Astrocyte of the cerebellum (primary cell): Measurements from ENCODE around the gene VPS26C.

Experiments
- DNase-seq: peaks from one replicate; pipeline ENCODE4 v3.0.0-alpha.2; 2011; ENCODE audit warnings: low read depth
- H3K4me3 ChIP-seq: 2 replicates; pipeline ENCODE4 v1.5.1; 2011; ENCODE audit warnings: mild to moderate bottlenecking, low read depth, low read length, moderate library complexity
- CTCF ChIP-seq: IDR thresholded peaks from 2 replicates; pipeline ENCODE4 v1.5.1; 2012; ENCODE audit warnings: low read length, low read depth, moderate library complexity, mild to moderate bottlenecking; ENCODE audit errors: missing control alignments
- in situ Hi-C: cut with HindIII; loops from 2 replicates; pipeline ENCODE4 v1.10.0; 2017; ENCODE audit warnings: low sequenced_read_pairs

VPS26C gene

DNA sequence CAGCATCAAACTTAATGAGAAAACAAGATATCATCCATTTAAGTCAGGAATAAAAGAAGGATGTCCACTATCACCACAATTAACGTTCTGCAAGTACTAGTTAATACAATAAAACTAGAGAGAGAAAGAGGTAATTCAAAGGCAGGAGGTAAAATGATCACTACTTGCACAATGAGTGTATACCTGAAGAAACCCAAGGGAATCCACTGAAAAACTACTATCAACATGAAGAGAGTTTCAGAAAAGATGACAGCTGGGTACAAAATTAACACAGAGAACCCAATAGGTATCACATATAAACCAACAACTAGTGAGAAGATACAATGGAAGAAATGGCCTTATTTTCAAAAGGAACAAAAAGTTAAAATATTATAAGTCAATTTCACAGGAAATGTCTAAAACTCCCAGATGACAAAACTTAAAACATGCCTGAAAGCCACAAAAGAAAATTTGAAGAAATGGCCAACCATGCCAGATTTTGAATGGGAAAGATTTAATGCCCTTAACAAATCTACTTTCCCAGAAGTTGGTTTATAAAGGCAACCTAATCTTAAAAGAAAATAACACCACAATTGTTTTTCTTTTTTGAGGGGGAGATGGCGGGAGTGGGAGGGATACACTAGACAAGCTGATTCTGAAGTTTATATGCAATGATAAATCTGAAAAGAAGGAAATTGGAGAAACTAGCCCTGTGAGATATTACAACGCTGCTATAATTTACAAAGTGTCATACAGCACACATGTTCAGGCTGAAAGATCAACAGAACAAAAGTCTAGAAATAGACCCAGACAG lies 17.8 kb downstream of the VPS26C start:
- no peak for TF ChIP-seq CTCF

GRCh38 chr21:37248298-37248697 lies 18.8 kb downstream of the VPS26C start:
- in situ Hi-C loops: no loop called here

More for the DNA sequence above, 17.8 kb downstream of the VPS26C start:
- no peak for DNase-seq
- in situ Hi-C loops: no loop called here
- no peak overlapping the region for H3K4me3 ChIP-seq

GRCh38 chr21:37245151-37245550 lies 22.0 kb downstream of the VPS26C start:
- in situ Hi-C loops: no loop called here
- no peak for TF ChIP-seq CTCF
- H3K4me3 ChIP-seq: no peak overlapping the region
- DNase-seq: no peak

More at GRCh38 chr21:37248298-37248697, 18.8 kb downstream of the VPS26C start:
- no peak for TF ChIP-seq CTCF
- H3K4me3 ChIP-seq: no peak overlapping the region
- DNase-seq: no peak

- in situ Hi-C loops: no loop called here
- no peak for DNase-seq
Observed at GRCh38 chr21:37244501-37245095, 22.5 kb downstream of the VPS26C start.

DNA sequence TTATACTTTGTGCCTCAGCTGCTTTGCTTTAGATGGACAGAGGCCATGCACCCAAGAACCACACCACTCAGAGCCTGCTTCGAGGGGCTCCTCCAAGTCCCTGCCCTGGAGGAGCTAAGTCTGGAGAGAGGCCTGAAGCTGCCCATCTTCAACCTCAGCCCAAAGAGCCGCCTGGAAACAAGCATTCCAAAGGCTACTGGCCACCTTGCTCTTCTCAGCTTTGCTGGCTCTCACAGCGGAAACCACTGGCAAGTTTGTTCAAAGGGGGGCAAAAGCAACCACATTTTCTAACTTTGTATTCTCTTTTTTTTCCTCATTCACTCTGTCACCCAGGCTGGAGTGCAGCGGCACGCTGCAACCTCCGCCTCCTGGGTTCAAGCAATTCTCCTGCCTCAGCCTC lies 23.2 kb downstream of the VPS26C start:
- H3K4me3 ChIP-seq: no peak overlapping the region
- no peak for TF ChIP-seq CTCF
- in situ Hi-C loops: no loop called here
- no peak for DNase-seq

More at GRCh38 chr21:37244501-37245095, 22.5 kb downstream of the VPS26C start:
- no peak for TF ChIP-seq CTCF
- H3K4me3 ChIP-seq: no peak overlapping the region

GRCh38 chr21:37241426-37241825 lies 25.7 kb downstream of the VPS26C start:
- DNase-seq: no peak
- in situ Hi-C loops: no loop called here
- no peak for TF ChIP-seq CTCF
- no peak overlapping the region for H3K4me3 ChIP-seq
